ENCODE results near the gene KRTAP10-11. TPM values are rescaled to one million over a fixed set of nuclear protein-coding genes. Genes with fewer than 3 reads are reported as not detected.
A peak's percentile ranks its signal among the peaks of the same experiment; 100 is the strongest.
"Not testable (repeated sequence)": the region's sequence is repeated elsewhere in the genome, so short reads cannot be mapped to it uniquely, and the experiment has no call there.

KRTAP10-11 gene
- total RNA-seq, 1 donor from 2014 or later = not detected

GRCh38 chr21:44637018-44637850 lies 9.0 kb upstream of the KRTAP10-11 start, which contains the start of gene KRTAP10-10:
KRTAP10-10 (plus strand) TSS chr21:44637356; CDS start chr21:44637418, 62 bp downstream.
- Mint-ChIP-seq H3K4me1 (ENCODE audit: low read depth, unreplicated experiment) (peaks cover 3% of the 10 kb centered on the region), H3K9me3 (ENCODE audit: unreplicated experiment) (peaks cover 11% of the 10 kb centered on the region), H3K27me3 (ENCODE audit: unreplicated experiment) (no peaks in the 10 kb centered on the region), H3K36me3 (ENCODE audit: unreplicated experiment) (peaks cover 22% of the 10 kb centered on the region), H3K4me3 (ENCODE audit: unreplicated experiment) (peak within 1 kb of the TSS; percentile 64), H3K27ac (ENCODE audit: unreplicated experiment) (peak within 1 kb of the TSS; percentile 67)
- peak; percentile 38 for DNase-seq
- TF ChIP-seq, protein P1, sequence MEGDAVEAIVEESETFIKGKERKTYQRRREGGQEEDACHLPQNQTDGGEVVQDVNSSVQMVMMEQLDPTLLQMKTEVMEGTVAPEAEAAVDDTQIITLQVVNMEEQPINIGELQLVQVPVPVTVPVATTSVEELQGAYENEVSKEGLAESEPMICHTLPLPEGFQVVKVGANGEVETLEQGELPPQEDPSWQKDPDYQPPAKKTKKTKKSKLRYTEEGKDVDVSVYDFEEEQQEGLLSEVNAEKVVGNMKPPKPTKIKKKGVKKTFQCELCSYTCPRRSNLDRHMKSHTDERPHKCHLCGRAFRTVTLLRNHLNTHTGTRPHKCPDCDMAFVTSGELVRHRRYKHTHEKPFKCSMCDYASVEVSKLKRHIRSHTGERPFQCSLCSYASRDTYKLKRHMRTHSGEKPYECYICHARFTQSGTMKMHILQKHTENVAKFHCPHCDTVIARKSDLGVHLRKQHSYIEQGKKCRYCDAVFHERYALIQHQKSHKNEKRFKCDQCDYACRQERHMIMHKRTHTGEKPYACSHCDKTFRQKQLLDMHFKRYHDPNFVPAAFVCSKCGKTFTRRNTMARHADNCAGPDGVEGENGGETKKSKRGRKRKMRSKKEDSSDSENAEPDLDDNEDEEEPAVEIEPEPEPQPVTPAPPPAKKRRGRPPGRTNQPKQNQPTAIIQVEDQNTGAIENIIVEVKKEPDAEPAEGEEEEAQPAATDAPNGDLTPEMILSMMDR (IDR thresholded peaks at IDR 0.05; ENCODE audit: partially characterized antibody, unreplicated experiment) = no peak

DNA sequence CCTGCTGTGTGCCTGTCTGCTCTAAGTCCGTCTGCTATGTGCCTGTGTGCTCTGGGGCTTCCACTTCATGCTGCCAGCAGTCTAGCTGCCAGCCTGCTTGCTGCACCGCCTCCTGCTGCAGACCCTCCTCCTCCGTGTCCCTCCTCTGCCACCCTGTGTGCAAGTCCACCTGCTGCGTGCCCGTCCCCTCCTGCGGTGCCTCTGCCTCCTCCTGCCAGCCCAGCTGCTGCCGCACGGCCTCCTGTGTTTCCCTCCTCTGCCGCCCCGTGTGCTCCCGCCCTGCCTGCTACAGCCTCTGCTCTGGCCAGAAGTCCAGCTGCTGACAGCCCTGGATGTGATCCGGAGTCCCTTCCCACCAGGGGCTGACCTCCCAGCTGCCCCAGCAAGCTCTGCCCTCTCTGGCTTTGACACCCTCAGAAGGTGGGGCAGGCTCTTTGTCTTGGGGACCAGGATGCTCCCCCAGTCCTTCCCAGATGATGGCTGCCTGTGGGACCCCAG lies 8.3 kb upstream of the KRTAP10-11 start:
- Mint-ChIP-seq H3K36me3 (ENCODE audit: unreplicated experiment) (peaks cover 22% of the 10 kb centered on the region), H3K9me3 (ENCODE audit: unreplicated experiment) (peaks cover 11% of the 10 kb centered on the region), H3K4me3 (ENCODE audit: unreplicated experiment) (peak overlapping the region; percentile 64), H3K27ac (ENCODE audit: unreplicated experiment) (peak overlapping the region; percentile 67)
- not testable (repeated sequence) for H3K4me1 Mint-ChIP-seq (ENCODE audit: low read depth, unreplicated experiment); H3K27me3 Mint-ChIP-seq (ENCODE audit: unreplicated experiment); DNase-seq

DNA sequence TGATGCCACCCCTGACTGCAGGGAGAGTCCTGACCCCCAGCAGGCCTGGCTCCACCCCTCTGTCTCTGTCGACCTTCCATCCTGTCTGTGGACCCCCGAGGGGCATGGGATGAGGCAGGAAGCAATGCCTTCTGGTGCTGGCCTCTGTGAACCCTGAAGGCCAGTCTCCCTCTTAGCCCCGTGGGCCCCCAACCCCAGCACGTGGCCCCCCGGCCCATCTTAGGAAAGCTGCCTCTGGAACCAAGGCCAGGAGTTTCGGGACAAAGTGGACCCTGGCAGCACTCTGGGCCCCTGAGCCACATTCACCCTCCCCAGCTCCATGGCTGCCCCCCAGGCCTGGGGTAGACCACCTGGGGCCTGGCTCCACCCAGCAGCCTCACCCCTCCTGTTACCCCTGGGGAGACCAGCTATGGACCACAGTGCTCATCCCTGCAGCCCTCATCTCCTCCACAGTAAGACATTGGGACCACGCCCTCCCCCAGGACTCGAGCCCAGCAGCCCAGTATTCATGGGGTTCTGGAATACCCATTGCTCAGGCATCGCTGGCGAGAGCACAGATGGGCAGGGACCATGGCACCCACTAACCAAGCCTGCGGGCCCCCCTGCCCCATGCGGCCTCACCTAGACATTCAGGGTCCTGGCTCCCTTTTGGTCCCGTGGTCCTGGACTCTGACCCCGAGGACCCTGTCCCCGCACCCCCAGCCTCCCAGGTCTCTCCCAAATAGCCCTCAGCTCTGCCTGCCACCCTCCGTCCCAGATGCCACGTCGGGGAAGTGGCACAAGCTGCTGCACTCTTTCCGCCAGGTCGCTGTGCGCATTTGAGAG lies 7.5 kb upstream of the KRTAP10-11 start:
- peaks cover 16% of the 10 kb centered on the region for H3K36me3 Mint-ChIP-seq (ENCODE audit: unreplicated experiment)
- not testable (repeated sequence) for H3K27ac Mint-ChIP-seq (ENCODE audit: unreplicated experiment); DNase-seq; H3K4me1 Mint-ChIP-seq (ENCODE audit: low read depth, unreplicated experiment); H3K27me3 Mint-ChIP-seq (ENCODE audit: unreplicated experiment); H3K9me3 Mint-ChIP-seq (ENCODE audit: unreplicated experiment); H3K4me3 Mint-ChIP-seq (ENCODE audit: unreplicated experiment)

- Mint-ChIP-seq H3K36me3 (ENCODE audit: unreplicated experiment) (peaks cover 20% of the 10 kb centered on the region), H3K27me3 (ENCODE audit: unreplicated experiment) (no peaks in the 10 kb centered on the region), H3K4me3 (ENCODE audit: unreplicated experiment) (no peak overlapping the region), H3K9me3 (ENCODE audit: unreplicated experiment) (peaks cover 11% of the 10 kb centered on the region), H3K27ac (ENCODE audit: unreplicated experiment) (no peak overlapping the region), H3K4me1 (ENCODE audit: low read depth, unreplicated experiment) (peaks cover 3% of the 10 kb centered on the region)
- DNase-seq = no peak
- TF ChIP-seq, protein P1 (IDR thresholded peaks at IDR 0.05; ENCODE audit: partially characterized antibody, unreplicated experiment) = no peak
Observed at GRCh38 chr21:44639331-44639655, 6.9 kb upstream of the KRTAP10-11 start.

DNA sequence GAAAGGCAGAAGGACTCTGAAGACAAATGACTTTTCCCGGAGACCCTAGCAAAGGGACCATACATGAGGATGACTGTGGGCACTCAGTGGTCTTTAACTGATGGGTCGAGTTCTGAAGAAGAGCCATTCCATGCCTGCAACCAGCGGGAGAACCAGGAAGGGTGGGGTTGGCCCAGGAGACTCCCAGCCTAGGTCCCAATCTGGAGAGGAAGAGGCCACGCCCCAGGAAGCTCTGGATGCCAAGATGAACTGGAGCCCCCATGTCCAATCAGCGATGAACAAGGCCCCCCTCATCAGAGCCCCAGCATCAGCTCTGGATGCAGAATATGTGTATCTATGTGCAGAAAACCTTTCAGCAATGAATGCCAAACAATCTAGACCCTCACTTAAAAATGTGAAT lies 5.5 kb upstream of the KRTAP10-11 start:
- H3K27me3 Mint-ChIP-seq (ENCODE audit: unreplicated experiment) = no peaks in the 10 kb centered on the region
- H3K9me3 Mint-ChIP-seq (ENCODE audit: unreplicated experiment) = peaks cover 15% of the 10 kb centered on the region
- DNase-seq = no peak
- no peak overlapping the region for H3K27ac Mint-ChIP-seq (ENCODE audit: unreplicated experiment)
- H3K4me1 Mint-ChIP-seq (ENCODE audit: low read depth, unreplicated experiment) = peaks cover 3% of the 10 kb centered on the region
- H3K36me3 Mint-ChIP-seq (ENCODE audit: unreplicated experiment) = peaks cover 29% of the 10 kb centered on the region
- TF ChIP-seq, protein P1 (IDR thresholded peaks at IDR 0.05; ENCODE audit: partially characterized antibody, unreplicated experiment) = no peak
- no peak overlapping the region for H3K4me3 Mint-ChIP-seq (ENCODE audit: unreplicated experiment)
